Fibroblast of skin of left quadriceps (primary cell): Measurements from ENCODE around the gene CHMP4B.

Experiments used
- DNase-seq, 2 experiments: peaks; one replicate each; pipeline ENCODE4 v3.0.0-alpha.2; 2013; ENCODE audit warnings: low read depth in 2 of 2

The CHMP4B gene

GRCh38 chr20:33839591-33839990 lies 28.4 kb downstream of the CHMP4B start:
- no peak for DNase-seq

GRCh38 chr20:33840160-33840559 lies 29.0 kb downstream of the CHMP4B start:
- no peak for DNase-seq

- no peak for DNase-seq
These were observed 29.7 kb downstream of the CHMP4B start for GRCh38 chr20:33840759-33841435.

- DNase-seq = no peak
These were observed 30.3 kb downstream of the CHMP4B start for GRCh38 chr20:33841436-33841799.

GRCh38 chr20:33842346-33842745 lies 31.2 kb downstream of the CHMP4B start:
- no peak for DNase-seq

- DNase-seq = no peak
These were observed 31.9 kb downstream of the CHMP4B start for GRCh38 chr20:33843050-33843449.

GRCh38 chr20:33843854-33844253 lies 32.7 kb downstream of the CHMP4B start:
- DNase-seq = no peak

GRCh38 chr20:33846291-33846935 lies 35.3 kb downstream of the CHMP4B start:
- DNase-seq = no peak

GRCh38 chr20:33847006-33847405 lies 35.9 kb downstream of the CHMP4B start:
- no peak for DNase-seq

- DNase-seq = no peak
These were observed 37.2 kb downstream of the CHMP4B start for GRCh38 chr20:33848391-33848790.

GRCh38 chr20:33850159-33850558 lies 39.0 kb downstream of the CHMP4B start:
- no peak for DNase-seq

GRCh38 chr20:33851842-33852466 lies 40.8 kb downstream of the CHMP4B start:
- no peak for DNase-seq

GRCh38 chr20:33852626-33853506 lies 41.7 kb downstream of the CHMP4B start:
- no peak for DNase-seq

- no peak for DNase-seq
These were observed 42.3 kb downstream of the CHMP4B start for GRCh38 chr20:33853507-33853813.

GRCh38 chr20:33857722-33858563 lies 46.8 kb downstream of the CHMP4B start:
- no peak for DNase-seq

- DNase-seq = no peak
These were observed 47.5 kb downstream of the CHMP4B start for GRCh38 chr20:33858666-33859065.

GRCh38 chr20:33859157-33859695 lies 48.1 kb downstream of the CHMP4B start:
- no peak for DNase-seq

- no peak for DNase-seq
These were observed 48.6 kb downstream of the CHMP4B start for GRCh38 chr20:33859751-33860150.

GRCh38 chr20:33861458-33861857 lies 50.3 kb downstream of the CHMP4B start:
- DNase-seq = no peak

GRCh38 chr20:33862709-33863403 lies 51.7 kb downstream of the CHMP4B start:
- peak; percentile 36 to 50 for DNase-seq
